Ishikawa (cell line): Measurements from ENCODE around the gene AGO3.

Source experiments
- CEBPB ChIP-seq: IDR thresholded peaks from 2 replicates; pipeline ENCODE4 v1.6.1; 2012
- CREB1 ChIP-seq: IDR thresholded peaks from 2 replicates; pipeline ENCODE4 v1.6.1; 2012; ENCODE audit warnings: low read depth
- EGR1 ChIP-seq: IDR thresholded peaks from 2 replicates; pipeline ENCODE4 v1.6.1; 2012
- EP300 ChIP-seq: IDR thresholded peaks from 2 replicates; pipeline ENCODE4 v1.6.1; 2012; ENCODE audit warnings: borderline replicate concordance
- FOXM1 ChIP-seq: IDR thresholded peaks from 2 replicates; pipeline ENCODE4 v1.6.1; 2012; ENCODE audit warnings: low read depth, borderline replicate concordance
- MAX ChIP-seq: IDR thresholded peaks from 2 replicates; pipeline ENCODE4 v1.6.1; 2012
- NFIC ChIP-seq: IDR thresholded peaks from 2 replicates; pipeline ENCODE4 v1.6.1; 2012
- RAD21 ChIP-seq: IDR thresholded peaks from 2 replicates; pipeline ENCODE4 v1.6.1; 2012; ENCODE audit warnings: low read depth
- TAF1 ChIP-seq: IDR thresholded peaks from 2 replicates; pipeline ENCODE4 v1.6.1; 2012; ENCODE audit warnings: low read depth, mild to moderate bottlenecking
- TCF12 ChIP-seq: IDR thresholded peaks from 2 replicates; pipeline ENCODE4 v1.6.1; 2012; ENCODE audit warnings: low read depth
- TEAD4 ChIP-seq: IDR thresholded peaks from 2 replicates; pipeline ENCODE4 v1.6.1; 2012
- USF1 ChIP-seq: IDR thresholded peaks from 2 replicates; pipeline ENCODE4 v1.6.1; 2012
- YY1 ChIP-seq: IDR thresholded peaks from 2 replicates; pipeline ENCODE4 v1.6.1; 2012; ENCODE audit warnings: low read depth
- ZBTB7A ChIP-seq: IDR thresholded peaks from 2 replicates; pipeline ENCODE4 v1.6.1; 2012; ENCODE audit warnings: low read depth
- TF ChIP-seq, protein P1 (sequence below): IDR thresholded peaks from 2 replicates; pipeline ENCODE4 v1.6.1; 2012; ENCODE audit warnings: low read depth, mild to moderate bottlenecking

Gene AGO3

GRCh38 chr1:35893051-35893879 lies 37.6 kb upstream of the AGO3 start:
- TF ChIP-seq TEAD4 (no peak), YY1 (no peak), TAF1 (no peak), FOXM1 (no peak), EGR1 (no peak), MAX (no peak), CEBPB (no peak), ZBTB7A (no peak), TCF12 (no peak), USF1 (no peak), CREB1 (no peak), RAD21 (no peak), EP300 (no peak), NFIC (no peak)
- TF ChIP-seq, protein P1, sequence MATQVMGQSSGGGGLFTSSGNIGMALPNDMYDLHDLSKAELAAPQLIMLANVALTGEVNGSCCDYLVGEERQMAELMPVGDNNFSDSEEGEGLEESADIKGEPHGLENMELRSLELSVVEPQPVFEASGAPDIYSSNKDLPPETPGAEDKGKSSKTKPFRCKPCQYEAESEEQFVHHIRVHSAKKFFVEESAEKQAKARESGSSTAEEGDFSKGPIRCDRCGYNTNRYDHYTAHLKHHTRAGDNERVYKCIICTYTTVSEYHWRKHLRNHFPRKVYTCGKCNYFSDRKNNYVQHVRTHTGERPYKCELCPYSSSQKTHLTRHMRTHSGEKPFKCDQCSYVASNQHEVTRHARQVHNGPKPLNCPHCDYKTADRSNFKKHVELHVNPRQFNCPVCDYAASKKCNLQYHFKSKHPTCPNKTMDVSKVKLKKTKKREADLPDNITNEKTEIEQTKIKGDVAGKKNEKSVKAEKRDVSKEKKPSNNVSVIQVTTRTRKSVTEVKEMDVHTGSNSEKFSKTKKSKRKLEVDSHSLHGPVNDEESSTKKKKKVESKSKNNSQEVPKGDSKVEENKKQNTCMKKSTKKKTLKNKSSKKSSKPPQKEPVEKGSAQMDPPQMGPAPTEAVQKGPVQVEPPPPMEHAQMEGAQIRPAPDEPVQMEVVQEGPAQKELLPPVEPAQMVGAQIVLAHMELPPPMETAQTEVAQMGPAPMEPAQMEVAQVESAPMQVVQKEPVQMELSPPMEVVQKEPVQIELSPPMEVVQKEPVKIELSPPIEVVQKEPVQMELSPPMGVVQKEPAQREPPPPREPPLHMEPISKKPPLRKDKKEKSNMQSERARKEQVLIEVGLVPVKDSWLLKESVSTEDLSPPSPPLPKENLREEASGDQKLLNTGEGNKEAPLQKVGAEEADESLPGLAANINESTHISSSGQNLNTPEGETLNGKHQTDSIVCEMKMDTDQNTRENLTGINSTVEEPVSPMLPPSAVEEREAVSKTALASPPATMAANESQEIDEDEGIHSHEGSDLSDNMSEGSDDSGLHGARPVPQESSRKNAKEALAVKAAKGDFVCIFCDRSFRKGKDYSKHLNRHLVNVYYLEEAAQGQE: no peak

DNA sequence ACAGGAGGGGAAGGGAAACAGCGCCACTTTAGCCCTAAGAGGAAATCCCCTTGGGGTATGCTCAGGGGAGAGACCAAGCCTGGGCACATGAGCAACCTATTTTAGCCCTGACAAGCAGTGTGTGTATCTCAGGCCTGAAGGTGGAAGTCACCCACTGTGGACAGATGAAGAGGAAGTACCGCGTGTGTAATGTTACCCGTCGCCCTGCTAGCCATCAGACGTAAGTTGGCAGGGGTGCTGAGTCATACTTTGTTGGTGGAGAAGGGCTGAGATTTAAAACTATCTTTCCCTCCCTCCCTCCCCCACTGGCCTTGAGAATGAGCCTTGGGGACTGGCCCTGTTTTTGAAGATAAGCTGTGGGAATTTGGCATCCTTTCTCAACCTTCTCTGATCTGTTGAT lies 36.7 kb upstream of the AGO3 start:
- TF ChIP-seq USF1 (no peak), TCF12 (no peak), EGR1 (no peak), RAD21 (no peak), TEAD4 (no peak), TAF1 (no peak), EP300 (no peak), YY1 (no peak), FOXM1 (no peak), ZBTB7A (no peak)
- TF ChIP-seq, protein P1: no peak

DNA sequence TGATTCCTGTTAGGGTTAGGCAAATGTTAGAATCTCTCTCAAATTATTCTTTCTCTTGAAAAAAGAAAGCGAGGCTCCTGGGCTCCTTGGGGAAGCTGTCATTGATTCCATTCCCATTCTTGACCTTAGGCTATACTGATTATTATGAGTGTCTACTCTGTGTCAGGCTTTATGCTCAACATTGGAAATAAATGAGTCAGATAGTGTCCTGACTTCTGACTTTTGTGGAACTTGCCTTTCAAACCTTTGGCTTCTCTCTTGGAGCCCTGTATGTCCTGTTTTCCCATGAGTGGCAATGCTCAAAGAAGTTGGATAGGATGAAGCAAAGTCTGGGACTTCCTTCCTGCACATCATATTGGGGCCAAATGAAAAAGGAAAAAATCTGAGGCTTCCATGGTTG lies 36.2 kb upstream of the AGO3 start:
- TF ChIP-seq TCF12 (no peak), TEAD4 (no peak), CEBPB (no peak), CREB1 (no peak), YY1 (no peak), RAD21 (no peak), TAF1 (no peak), ZBTB7A (no peak), EP300 (no peak), FOXM1 (no peak), USF1 (no peak), EGR1 (no peak), MAX (no peak), NFIC (no peak)
- TF ChIP-seq, protein P1: no peak

- TF ChIP-seq CREB1 (no peak), YY1 (no peak), CEBPB (no peak), RAD21 (no peak), FOXM1 (no peak), USF1 (no peak)
Measured at GRCh38 chr1:35899941-35900340, 31.0 kb upstream of the AGO3 start.
